Keratinocyte (primary cell): ENCODE data around the gene LRRC37A3.
"Not testable (repeated sequence)": the region's sequence is repeated elsewhere in the genome, so short reads cannot be mapped to it uniquely, and the experiment has no call there.

Experiments used
- EZH2 ChIP-seq: IDR thresholded peaks from one replicate; pipeline ENCODE4 v1.6.1; 2012; ENCODE audit warnings: inconsistent platforms, mild to moderate bottlenecking, low read length, moderate library complexity
- TF ChIP-seq, protein P1 (sequence below), 3 experiments: IDR thresholded peaks in 1 of 3; conservative IDR thresholded peaks in 1 of 3; optimal IDR thresholded peaks in 1 of 3; 2 replicates in 2 of 3; 3 replicates in 1 of 3; pipeline versions ENCODE3 to v1.5.1; 2011; ENCODE audit warnings: low read length in 3 of 3, mild to moderate bottlenecking in 3 of 3, moderate library complexity in 2 of 3, control low read depth in 1 of 3, inconsistent platforms in 1 of 3; ENCODE audit not compliant: insufficient read depth in 2 of 3; ENCODE audit errors: extremely low read depth in 1 of 3

DNA sequence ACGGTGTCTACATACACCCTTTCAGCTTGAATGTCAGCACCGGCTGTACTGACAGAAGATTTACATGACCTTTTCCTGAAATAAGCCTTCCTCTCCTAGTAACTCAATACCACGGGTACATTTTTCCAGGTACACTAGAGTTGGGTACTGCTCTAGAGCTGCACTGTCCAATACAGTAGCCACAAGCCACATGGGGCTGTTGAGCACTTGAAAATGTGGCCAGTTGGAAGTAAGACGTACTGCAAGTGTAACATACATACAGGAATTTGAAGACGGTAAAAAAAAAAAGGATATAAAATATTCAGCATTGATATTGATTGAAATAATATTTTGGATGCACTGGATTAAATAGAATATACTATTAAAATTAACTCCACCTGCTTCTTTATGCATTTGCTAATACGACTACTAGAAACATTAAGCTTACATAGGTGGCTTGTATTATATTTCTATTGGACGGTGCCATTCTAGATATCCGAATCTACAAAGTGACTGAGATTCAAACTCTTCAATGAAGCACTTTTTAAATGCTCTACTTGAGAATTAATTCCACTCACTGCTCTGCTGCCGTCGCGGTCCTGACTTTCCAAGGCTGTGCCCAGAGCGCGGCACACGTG, 46.1 kb upstream of the LRRC37A3 start:
- TF ChIP-seq, protein P1, sequence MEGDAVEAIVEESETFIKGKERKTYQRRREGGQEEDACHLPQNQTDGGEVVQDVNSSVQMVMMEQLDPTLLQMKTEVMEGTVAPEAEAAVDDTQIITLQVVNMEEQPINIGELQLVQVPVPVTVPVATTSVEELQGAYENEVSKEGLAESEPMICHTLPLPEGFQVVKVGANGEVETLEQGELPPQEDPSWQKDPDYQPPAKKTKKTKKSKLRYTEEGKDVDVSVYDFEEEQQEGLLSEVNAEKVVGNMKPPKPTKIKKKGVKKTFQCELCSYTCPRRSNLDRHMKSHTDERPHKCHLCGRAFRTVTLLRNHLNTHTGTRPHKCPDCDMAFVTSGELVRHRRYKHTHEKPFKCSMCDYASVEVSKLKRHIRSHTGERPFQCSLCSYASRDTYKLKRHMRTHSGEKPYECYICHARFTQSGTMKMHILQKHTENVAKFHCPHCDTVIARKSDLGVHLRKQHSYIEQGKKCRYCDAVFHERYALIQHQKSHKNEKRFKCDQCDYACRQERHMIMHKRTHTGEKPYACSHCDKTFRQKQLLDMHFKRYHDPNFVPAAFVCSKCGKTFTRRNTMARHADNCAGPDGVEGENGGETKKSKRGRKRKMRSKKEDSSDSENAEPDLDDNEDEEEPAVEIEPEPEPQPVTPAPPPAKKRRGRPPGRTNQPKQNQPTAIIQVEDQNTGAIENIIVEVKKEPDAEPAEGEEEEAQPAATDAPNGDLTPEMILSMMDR (optimal IDR thresholded peaks at IDR 0.05 in 1 of 3, IDR thresholded peaks at IDR 0.05 in 1 of 3, conservative IDR thresholded peaks at IDR 0.05 in 1 of 3; ENCODE audit: extremely low read depth in 1 of 3, insufficient read depth in 2 of 3, low read length in 3 of 3): not testable (repeated sequence)
- TF ChIP-seq EZH2: not testable (repeated sequence)
